ENCODE data around the gene HOXA10.

The HOXA10 gene

DNA sequence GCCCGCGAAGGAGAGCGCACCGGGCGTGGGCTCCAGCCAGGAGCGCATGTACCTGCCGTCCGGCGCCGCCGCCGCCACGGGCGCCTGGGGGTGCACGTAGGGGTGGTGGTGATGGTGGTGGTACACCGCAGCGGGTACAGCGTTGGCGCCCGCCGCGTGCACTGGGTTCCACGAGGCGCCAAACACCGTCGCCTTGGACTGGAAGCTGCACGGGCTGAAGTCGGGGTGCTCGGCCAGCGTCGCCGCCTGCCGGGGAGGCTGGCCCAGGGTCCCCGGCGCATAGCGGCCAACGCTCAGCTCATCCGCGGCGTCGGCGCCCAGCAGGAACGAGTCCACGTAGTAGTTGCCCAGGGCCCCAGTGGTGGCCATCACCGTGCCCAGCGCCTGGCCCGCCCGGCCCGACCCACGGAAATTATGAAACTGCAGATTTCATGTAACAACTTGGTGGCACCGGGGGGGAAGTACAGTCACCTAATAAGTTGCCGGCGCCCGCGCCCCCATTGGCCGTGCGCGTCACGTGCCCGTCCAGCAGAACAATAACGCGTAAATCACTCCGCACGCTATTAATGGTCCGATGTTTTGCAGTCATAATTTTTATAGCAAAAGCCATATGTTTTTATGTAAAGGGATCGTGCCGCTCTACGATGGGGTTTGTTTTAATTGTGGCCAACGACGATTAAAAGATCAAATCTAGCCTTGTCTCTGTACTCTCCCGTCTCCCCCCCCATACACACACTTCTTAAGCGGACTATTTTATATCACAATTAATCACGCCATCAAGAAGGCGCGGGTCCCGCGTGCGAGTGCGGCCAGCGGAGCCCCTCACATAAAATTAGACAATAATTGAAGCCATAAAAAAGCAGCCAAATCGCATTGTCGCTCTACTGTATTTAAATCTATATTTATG, 8.8 kb downstream of the HOXA10 start, which contains the start of gene HOXA9:
Gene HOXA9, minus strand, starts transcription at position 449 of the 907 bp plus-strand sequence. Its CDS starts 80 bp downstream, at position 369.
- DNase-seq, result no peak

DNA sequence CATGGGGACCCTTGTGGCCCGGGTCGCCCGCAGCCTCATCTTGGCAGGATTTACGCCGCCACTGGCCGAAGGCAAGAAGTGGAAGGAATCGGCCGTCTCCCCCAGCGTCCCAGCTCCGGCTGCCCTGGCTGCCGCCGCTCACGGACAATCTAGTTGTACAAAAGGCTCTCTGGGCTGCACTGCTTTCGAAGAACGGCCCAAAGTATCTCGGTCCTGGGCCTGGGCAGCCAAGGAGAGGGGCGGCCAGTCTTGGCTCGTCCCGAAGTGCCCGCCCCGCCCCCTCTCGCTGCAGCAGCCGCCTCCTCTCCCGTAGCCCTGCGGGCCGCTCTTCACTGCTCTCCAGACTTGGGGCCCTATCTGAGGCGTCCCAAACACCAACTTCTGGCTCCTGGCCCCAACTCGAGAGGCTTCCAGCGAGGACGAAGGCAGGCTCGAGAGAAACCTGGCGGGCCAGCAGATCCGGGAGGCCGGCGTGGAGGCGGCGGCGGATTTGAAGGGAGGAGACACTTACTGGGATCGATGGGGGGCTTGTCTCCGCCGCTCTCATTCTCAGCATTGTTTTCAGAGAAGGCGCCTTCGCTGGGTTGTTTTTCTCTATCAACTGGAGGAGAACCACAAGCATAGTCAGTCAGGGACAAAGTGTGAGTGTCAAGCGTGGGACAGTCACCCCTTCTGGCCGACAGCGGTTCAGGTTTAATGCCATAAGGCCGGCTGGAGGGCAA, 9.6 kb downstream of the HOXA10 start:
- DNase-seq, result no peak

DNA sequence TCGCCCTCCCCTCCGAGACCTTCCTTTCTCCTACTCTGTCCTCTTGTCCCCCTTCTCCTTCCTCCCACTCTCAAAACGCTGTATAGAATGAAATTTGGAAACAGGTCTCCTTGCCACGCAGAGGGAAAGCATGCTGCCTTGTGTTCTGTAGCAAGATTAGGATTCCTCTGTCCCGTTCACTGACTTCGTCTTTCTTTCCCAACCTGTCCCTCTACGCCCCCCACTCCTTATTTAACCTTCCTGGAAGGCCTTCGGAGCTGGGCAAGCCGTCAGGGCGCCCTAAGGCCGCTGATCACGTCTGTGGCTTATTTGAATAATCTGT, 10.1 kb downstream of the HOXA10 start:
- no peak for DNase-seq

DNA sequence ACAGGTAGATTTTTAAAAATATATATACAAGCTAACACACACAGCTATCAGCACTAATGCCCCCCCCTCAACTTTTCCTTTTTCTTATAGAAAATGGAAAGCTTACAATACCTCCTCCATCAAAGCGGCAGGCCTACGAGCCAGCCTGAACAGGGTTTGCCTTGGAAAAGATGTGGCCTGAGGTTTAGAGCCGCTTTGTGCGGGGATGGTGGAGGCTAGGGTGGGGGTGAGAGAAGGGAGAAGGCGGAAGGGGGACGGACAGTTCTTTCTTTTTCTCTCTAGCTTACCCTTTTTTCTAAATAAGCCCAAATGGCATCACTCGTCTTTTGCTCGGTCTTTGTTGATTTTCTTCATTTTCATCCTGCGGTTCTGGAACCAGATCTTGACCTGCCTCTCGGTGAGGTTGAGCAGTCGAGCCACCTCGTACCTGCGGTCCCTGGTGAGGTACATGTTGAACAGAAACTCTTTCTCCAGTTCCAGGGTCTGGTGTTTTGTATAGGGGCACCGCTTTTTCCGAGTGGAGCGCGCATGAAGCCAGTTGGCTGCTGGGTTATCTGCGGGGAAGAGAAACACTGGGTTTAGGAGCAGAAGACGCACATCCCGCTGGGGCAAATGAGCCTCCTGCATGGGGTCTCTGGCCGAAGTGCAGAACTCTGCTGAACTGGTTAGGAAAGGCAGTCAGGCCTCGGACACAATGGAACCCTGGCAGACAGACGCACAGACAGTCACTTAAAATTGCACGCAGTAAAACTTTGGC, 10.7 kb downstream of the HOXA10 start:
- DNase-seq, result no peak

DNA sequence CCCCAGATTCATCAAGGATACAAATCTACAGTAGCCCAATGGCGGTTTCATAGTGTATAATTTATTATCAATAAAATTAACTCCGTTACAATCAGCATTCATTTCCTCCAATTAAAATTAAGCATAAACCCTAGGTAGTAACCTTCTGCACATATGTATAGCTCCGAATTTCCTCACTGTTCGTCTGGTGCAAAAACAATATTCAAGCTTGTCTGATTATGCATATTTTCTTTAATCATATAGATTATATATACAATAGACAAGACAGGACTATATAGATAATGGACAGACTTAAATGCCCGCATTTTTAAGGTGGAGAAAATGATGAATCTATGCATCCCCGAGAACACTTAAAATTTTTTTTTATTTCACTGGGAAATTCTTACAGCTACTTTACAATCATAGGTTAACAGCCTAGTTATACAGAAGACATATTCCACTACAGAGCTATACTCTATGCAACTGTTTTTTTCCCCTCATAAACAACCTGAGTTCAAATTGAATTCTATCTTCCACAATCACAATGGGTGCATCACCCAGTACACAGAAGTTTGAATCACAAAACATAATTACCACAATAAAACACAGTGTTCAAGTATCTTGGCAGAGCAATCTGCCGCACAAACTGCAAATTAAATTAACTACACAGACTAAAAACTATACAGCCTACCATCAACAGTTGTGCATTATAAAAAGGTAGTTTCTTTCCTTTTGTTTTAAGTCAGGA, 11.4 kb downstream of the HOXA10 start:
- DNase-seq, result no peak

DNA sequence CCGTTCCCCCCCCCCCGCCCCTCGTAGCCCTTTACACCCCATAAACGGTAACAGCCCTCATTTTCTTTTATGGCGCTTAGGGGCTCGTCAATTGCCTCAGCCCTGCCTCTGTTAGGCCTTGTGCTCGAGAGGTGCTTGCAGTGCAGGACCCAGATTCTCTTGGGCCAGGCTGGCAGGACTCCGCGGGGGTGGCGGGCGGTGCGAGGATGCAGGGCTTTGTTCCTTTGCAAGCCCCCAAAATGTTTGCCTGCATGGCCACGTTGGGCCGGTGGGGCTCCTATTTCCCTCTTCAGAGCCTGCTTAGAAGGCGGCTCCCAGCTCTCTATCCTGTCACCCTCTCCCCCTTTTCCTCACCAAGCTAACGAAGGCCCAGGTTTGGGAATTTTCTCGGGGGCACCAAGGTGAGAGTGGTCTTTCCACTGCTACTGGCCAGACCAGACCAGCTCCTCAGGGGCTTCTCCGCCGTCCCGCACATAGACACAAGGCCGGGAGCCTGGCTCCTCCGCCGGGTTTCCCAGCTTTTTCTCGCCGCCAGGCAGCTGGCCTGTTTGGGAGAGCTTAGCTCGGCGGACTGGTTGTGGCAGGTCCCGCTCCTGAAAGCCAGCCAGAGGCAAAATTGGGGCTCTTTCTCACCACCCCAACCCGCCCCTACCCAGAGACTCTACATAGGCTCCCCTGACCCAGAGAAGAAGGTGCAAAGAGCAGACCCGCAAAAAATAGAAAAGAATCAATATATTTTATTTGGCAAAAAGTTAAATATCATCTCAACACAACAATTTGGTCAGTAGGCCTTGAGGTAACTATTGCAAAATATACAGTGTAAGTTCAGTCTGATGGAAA, 12.2 kb downstream of the HOXA10 start:
- DNase-seq, result peak; percentile 9

DNA sequence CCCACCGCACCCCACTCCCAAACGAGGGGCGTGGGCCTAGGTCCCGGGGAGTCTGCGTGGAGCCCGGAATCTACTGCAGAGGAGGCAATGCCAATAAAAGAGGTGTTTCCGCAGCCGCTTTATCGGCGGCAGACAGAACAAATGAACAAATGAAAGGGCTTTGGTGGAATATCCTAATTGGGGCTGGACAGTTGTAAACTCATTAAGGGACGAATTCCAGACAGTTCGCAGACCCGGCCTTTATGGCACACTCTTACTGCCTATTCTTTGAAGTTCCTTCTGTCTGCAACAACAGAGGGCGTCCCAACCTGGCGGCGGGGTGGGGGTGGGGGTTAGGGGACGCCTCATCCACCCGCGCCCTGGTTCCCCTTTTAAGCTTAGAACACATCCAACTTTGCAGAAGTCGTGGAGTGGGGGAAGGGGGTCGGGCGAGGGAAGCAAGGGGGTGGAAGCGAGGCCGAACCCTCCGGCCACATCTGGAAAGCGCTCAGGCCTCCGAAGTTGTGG, 12.9 kb downstream of the HOXA10 start:
- no peak for DNase-seq

DNA sequence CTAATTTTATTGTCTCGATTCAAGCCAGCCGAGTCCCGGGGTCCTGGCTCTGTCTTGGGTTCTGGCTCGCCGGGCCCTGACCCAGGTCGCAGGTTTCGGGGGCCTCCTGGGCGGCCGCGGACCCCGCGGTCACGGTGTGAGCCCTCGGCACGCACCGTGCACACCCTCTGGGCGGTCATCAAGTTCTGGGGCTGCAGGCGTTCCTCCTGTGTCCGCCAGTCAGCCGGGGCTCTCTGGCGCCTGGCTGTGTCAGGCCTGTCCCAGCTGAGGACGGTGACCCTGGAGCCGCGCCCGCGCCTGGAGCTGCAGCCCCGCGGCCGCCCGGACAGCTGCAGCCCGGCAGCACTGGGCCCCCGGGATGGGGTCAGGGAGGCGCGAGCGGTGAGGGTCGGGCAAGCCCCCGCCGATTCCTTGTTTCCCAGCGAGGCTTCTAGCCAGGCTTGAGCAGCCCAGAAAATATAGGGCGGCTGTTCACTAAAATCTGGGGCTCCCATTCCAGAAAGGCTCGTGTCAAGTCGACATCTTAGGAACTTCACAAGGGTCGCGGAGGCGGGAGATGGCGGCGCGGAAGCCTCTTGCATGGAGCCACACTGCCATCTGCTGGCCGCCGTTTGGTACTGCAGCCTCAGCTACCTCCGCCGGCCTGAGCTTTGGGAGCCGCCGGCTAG, 13.4 kb downstream of the HOXA10 start:
- DNase-seq, result peak; percentile 85

DNA sequence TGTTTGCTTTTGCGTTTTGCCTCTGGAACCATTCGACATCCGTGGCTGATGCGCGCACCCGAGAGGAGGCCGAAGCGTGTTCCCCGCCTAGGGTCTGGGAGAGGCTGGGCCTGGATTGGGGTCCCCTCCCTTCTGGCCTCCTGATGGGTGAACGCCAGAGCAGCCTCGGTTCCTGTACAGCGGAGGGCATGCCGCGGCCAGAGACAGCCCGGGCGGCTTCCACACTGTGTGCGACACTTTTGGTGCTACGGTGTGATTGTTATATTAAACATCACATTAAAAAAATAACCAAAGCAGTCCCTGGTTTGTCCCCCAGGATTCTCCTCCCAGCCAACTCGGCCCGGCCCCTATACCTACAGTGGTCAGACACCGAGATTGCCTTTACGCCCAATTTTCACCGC, 14.0 kb downstream of the HOXA10 start:
- DNase-seq, result peak; percentile 27

DNA sequence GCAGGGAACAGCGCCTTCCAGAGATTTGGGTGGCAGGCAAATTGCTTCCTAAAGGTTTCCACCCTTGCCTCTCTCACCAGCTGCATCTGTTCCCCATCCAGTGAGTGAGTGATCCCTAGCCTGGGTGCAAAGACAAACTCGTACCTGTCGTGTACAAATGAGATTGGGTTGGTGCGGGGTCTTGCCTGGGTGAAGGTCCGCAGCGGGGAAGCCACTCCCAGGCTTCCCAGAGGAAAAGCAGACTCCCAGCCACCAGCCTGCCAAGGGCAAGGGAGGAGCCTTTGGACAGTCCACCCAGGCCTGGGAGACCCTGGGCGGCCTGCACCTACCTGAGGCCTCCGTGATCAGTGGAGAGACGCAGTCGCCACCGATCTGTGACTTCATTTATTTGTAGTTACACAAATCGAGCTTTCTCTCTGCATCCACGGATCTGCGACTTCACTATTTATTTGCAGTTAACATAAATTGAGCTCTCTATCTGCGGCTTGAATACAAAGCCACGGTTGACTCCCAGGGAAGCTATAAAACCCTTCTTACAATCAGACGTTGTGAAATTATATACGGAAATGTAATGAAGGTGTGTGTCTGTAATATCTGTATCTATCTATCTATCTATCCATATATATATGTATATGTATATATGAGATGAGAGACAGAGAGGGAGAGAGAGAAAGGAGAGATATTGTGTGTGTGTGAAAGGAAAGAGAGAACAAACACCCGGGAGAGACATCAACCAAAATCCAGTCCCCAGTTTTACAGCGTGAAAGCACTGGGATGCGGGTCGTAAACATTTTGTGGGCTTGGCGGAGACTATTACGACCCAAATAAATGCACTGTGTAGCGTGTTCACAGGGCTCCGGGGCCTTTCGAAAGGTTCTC, 14.6 kb downstream of the HOXA10 start:
- DNase-seq, result no peak

DNA sequence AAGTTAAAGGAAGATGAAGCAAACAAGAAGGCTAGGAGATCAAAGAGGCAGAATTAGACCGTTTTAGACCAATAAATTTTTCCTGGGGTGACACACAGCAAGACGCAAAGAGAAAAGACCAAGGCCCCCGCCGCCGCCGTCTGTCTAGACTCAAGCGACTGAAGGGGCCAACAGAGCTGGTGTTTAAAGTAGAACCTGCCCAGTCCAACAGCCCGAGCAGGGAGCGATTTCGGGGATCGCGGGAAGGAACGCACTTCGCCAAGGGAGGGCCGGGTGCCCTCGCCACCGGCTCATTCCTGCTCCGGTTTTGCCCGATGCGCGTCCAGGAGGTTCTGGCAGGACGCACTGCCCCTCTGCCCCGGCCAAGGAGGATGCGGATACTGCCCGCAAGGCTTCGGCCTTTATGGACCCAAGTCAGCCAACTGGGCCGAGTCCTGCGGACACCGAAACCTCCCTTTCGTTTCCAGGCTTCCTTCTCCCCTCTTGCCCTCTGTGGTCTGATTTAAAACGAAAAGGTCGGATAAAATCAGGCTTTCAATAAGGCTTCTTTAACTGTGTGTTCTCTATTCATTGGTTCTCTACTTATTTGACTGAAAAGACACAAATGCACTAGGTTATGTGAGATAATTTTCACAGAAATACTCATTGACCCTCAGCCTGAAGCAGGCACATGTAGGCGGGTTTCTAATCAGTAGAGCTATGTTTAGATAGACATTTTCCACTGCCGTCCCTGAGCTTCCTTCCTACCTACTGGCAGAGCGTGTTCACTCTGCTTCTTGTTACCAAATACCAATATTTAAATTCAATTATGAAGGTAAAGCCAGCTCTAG, 15.5 kb downstream of the HOXA10 start:
- DNase-seq, result no peak

DNA sequence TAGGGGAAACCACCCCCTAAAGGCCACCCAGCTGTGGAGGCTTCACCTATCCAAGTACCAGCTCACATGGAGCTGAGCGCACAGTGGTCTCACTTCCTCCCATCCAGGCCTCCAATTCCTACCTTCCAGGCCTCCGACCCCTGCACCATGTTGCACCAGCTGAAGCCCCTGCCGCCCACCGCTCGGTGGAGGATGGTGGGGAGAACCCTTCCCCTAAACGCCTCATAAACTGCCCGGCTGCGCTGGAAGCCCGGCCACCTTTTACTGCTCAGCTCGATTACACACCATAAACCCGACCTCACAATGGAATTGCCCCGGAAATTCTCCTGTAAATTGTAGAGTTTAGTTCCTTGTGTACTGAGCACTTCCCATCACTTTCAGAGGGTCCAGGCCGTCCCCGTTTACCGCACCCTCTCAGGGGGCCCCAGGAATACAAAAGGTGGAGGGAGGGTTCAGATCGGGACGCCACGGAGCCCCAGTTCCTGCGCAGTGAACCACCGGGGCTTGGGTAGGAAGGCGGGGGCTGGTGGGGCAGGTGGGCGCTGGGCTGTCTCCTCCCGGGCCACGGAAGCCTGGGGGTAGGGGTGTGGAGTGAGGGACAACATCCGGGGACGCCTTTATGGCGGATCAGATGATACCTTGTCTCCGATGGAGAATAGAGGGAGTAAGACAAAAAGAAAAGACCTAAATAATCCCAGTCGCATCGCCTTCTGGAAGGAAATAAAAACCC, 16.3 kb downstream of the HOXA10 start:
- no peak for DNase-seq

DNA sequence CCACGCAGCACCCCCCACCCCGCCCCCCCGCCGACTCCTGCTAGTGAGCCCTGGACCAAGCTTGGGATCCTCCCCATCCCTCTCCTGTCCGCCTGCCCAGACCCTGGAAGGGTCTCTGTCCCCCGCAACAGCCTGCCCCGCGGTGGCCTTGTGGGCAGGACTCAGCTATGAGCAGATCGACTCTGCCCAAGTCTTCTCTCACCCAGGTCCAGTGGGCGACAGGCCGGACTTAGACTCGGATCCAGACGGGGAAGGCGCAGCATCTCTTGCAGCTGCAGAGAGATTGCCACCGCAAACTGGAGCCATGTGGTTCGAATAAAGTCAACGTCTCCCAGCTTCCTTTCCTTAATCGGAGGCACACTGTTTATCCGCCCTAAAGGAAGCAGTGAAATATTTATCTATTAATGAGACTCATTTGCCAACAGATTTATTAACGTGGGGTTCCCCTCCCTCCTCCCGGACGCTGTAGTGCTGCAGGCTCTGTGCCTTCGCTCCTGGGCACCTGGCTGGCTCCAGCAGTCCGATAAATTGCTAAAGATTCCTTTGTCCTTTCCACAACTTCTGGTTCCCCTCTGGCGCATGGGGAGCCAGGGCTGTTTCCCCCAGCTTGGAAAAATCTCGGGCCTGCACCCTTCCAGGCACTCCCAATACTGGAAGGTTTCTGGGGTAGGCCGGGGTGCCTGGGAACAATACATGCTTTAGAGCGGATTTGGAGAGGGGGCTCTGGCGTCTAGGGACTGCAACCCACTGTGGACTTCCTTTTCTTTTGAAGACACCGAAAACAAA, 17.0 kb downstream of the HOXA10 start:
- DNase-seq, result no peak

DNA sequence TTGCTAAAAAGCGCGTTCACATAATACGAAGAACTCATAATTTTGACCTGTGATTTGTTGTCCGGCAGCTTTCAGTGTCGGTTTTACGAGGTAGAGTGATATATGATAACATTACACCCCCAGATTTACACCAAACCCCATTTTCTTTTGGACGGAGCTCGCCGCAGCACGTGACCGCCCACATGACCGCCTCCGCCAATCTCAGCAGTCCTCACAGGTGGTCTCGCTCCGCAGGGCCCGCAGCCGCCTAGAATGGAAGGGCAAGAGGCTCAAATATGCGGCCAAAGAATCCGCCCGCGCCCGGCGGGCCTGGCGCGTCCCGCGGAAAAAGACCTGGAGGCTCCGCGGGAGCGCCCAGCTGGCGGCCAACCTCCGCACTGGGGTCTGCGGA, 17.6 kb downstream of the HOXA10 start, which contains the start of gene HOXA7:
Gene HOXA7, minus strand, starts transcription at position 168 of the 391 bp plus-strand sequence. Its CDS starts 130 bp downstream, at position 38.
- DNase-seq, result no peak

DNA sequence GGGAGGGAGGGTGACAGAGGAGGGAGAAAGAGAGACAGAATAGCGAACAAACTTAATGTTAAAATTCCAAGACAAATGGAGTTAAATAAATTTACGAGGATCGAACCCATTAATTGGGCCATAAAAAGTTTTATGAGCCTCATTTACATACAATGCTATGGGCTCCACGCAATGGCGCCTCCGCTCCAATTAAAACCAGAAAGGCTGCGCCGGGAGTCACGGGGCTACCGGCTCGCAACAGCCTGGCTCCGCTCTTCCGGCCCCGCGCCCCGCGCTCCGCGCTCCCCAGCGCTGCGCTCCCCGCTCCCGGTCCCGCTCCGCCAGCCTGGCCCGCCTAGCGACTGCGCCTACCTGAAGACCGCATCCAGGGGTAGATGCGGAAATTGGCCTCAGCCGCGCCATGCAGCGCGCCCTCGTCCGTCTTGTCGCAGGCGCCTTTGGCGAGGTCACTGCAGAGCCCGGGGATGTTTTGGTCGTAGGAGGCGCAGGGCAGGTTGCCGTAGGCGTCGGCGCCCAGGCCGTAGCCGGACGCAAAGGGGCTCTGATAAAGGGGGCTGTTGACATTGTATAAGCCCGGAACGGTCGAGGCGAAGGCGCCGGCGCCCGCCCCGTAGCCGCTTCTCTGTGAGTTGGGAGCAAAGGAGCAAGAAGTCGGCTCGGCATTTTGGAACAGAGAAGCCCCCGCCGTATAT, 18.2 kb downstream of the HOXA10 start:
- DNase-seq, result no peak
